Fibroblast of skin of scalp (primary cell): ENCODE results near the gene C4orf51.

ENCODE experiments used
- DNase-seq: peaks from one replicate; pipeline ENCODE4 v3.0.0-alpha.2; 2013

The C4orf51 gene

GRCh38 chr4:145760176-145760575, 80.2 kb downstream of the C4orf51 start:
- no peak for DNase-seq

GRCh38 chr4:145760961-145761929, 81.3 kb downstream of the C4orf51 start:
- DNase-seq, result no peak

- DNase-seq, result no peak
These were observed 82.8 kb downstream of the C4orf51 start for GRCh38 chr4:145762719-145763118.

GRCh38 chr4:145763399-145763798, 83.5 kb downstream of the C4orf51 start:
- no peak for DNase-seq

- no peak for DNase-seq
These were observed 86.3 kb downstream of the C4orf51 start for GRCh38 chr4:145766273-145766672.

- no peak for DNase-seq
These were observed 89.6 kb downstream of the C4orf51 start for GRCh38 chr4:145769450-145770037.

GRCh38 chr4:145770124-145770523, 90.2 kb downstream of the C4orf51 start:
- no peak for DNase-seq

- DNase-seq, result no peak
These were observed 92.4 kb downstream of the C4orf51 start for GRCh38 chr4:145772347-145772746.

- no peak for DNase-seq
These were observed 93.8 kb downstream of the C4orf51 start for GRCh38 chr4:145773581-145774234.

- DNase-seq, result no peak
These were observed 94.5 kb downstream of the C4orf51 start for GRCh38 chr4:145774473-145774872.

GRCh38 chr4:145775406-145775805, 95.5 kb downstream of the C4orf51 start:
- no peak for DNase-seq

- DNase-seq, result no peak
These were observed 96.3 kb downstream of the C4orf51 start for GRCh38 chr4:145776208-145776607.

GRCh38 chr4:145779319-145779801, 99.4 kb downstream of the C4orf51 start:
- DNase-seq, result no peak

GRCh38 chr4:145781351-145781750, 101.4 kb downstream of the C4orf51 start:
- no peak for DNase-seq
